H9 (cell line): ENCODE measurements around the gene DGLUCY. TPM values are rescaled to one million over a fixed set of nuclear protein-coding genes. Genes with fewer than 3 reads are reported as not detected.

Source experiments
- DNase-seq: peaks from one replicate; pipeline ENCODE4 v3.0.0-alpha.2; 2017
- H2AFZ ChIP-seq: one replicate; pipeline ENCODE4 v1.6.1; 2013; ENCODE audit warnings: mild to moderate bottlenecking, low read length, control low read depth, moderate library complexity
- H2AK5ac ChIP-seq: 2 replicates; pipeline ENCODE4 v1.6.1; 2013; ENCODE audit warnings: low read length, control low read depth, mixed read lengths; ENCODE audit not compliant: insufficient read length
- H2BK120ac ChIP-seq: one replicate; pipeline ENCODE4 v1.6.1; 2013; ENCODE audit warnings: low read depth, mild to moderate bottlenecking, low read length, control low read depth, inconsistent platforms; ENCODE audit not compliant: poor library complexity, severe bottlenecking
- H2BK12ac ChIP-seq: 2 replicates; pipeline ENCODE4 v1.6.1; 2013; ENCODE audit warnings: low read length, control low read depth, mixed read lengths, low read depth; ENCODE audit not compliant: insufficient read length
- H2BK15ac ChIP-seq: 2 replicates; pipeline ENCODE4 v1.6.1; 2013; ENCODE audit warnings: low read depth, low read length, control low read depth
- H2BK20ac ChIP-seq: one replicate; pipeline ENCODE4 v1.6.1; 2013; ENCODE audit warnings: low read depth, mild to moderate bottlenecking, low read length, control low read depth, inconsistent platforms; ENCODE audit not compliant: poor library complexity, severe bottlenecking
- H2BK5ac ChIP-seq: 2 replicates; pipeline ENCODE4 v1.6.1; 2013; ENCODE audit warnings: low read length, control low read depth, mixed read lengths; ENCODE audit not compliant: insufficient read length
- H3K14ac ChIP-seq: 2 replicates; pipeline ENCODE4 v1.6.1; 2013; ENCODE audit warnings: low read length, control low read depth; ENCODE audit not compliant: insufficient read depth
- H3K18ac ChIP-seq: 2 replicates; pipeline ENCODE4 v1.6.1; 2013; ENCODE audit warnings: low read depth, mild to moderate bottlenecking, mixed read lengths, low read length, control low read depth; ENCODE audit not compliant: insufficient read length
- H3K23ac ChIP-seq: 2 replicates; pipeline ENCODE4 v1.6.1; 2013; ENCODE audit warnings: low read length, control low read depth, mixed read lengths, low read depth; ENCODE audit not compliant: insufficient read length
- H3K23me2 ChIP-seq: 2 replicates; pipeline ENCODE4 v1.6.1; 2013; ENCODE audit warnings: low read depth, mild to moderate bottlenecking, mixed read lengths, low read length, control low read depth; ENCODE audit not compliant: insufficient read length, poor library complexity, severe bottlenecking
- H3K27ac ChIP-seq: 2 replicates; pipeline ENCODE4 v1.5.1; 2013; ENCODE audit warnings: low read length, control low read depth, mixed read lengths, low read depth; ENCODE audit not compliant: insufficient read length
- H3K27me3 ChIP-seq: 2 replicates; pipeline ENCODE4 v1.6.1; 2013; ENCODE audit warnings: low read length, control low read depth, inconsistent platforms; ENCODE audit not compliant: insufficient read depth
- H3K4ac ChIP-seq: 2 replicates; pipeline ENCODE4 v1.6.1; 2013; ENCODE audit warnings: low read depth, mild to moderate bottlenecking, control low read depth, inconsistent platforms, low read length, moderate library complexity
- H3K4me1 ChIP-seq: 2 replicates; pipeline ENCODE4 v1.6.1; 2013; ENCODE audit warnings: low read length, control low read depth, inconsistent platforms; ENCODE audit not compliant: insufficient read depth
- H3K4me2 ChIP-seq: 2 replicates; pipeline ENCODE4 v1.6.1; 2013; ENCODE audit warnings: low read length, control low read depth, mixed read lengths; ENCODE audit not compliant: insufficient read length, insufficient read depth
- H3K56ac ChIP-seq: 2 replicates; pipeline ENCODE4 v1.6.1; 2013; ENCODE audit warnings: low read depth, mild to moderate bottlenecking, mixed read lengths, low read length, control low read depth; ENCODE audit not compliant: insufficient read length
- H3K79me1 ChIP-seq: 2 replicates; pipeline ENCODE4 v1.6.1; 2013; ENCODE audit warnings: low read depth, mild to moderate bottlenecking, moderate library complexity, low read length, control low read depth, inconsistent platforms; ENCODE audit not compliant: insufficient read depth, poor library complexity, severe bottlenecking
- H3K79me2 ChIP-seq: 2 replicates; pipeline ENCODE4 v1.6.1; 2013; ENCODE audit warnings: low read length, control low read depth, inconsistent platforms; ENCODE audit not compliant: insufficient read depth
- H3K9ac ChIP-seq: 2 replicates; pipeline ENCODE4 v1.6.1; 2013; ENCODE audit warnings: low read length, control low read depth, mixed read lengths; ENCODE audit not compliant: insufficient read length; ENCODE audit errors: extremely low read depth
- H3K9me3 ChIP-seq: one replicate; pipeline ENCODE4 v1.6.1; 2013; ENCODE audit warnings: low read depth, low read length, inconsistent platforms; ENCODE audit not compliant: control insufficient read depth
- H3T11ph ChIP-seq: one replicate; pipeline ENCODE4 v1.6.1; 2013; ENCODE audit warnings: mild to moderate bottlenecking, low read length, control low read depth, inconsistent platforms
- H4K20me1 ChIP-seq: one replicate; pipeline ENCODE4 v1.6.1; 2013; ENCODE audit not compliant: control insufficient read depth, insufficient read length, insufficient read depth
- H4K5ac ChIP-seq: 2 replicates; pipeline ENCODE4 v1.6.1; 2013; ENCODE audit warnings: low read depth, mild to moderate bottlenecking, mixed read lengths, low read length, control low read depth; ENCODE audit not compliant: insufficient read length
- H4K8ac ChIP-seq: replicated peaks from 2 replicates; pipeline ENCODE4 v1.6.1; 2013; ENCODE audit warnings: low read length, control low read depth, mixed read lengths, low read depth; ENCODE audit not compliant: insufficient read length
- H4K91ac ChIP-seq: 2 replicates; pipeline ENCODE4 v1.6.1; 2013; ENCODE audit warnings: low read depth, mild to moderate bottlenecking, moderate library complexity, mixed read lengths, low read length, control low read depth; ENCODE audit not compliant: insufficient read length
- H3K27ac Mint-ChIP-seq, 3 experiments: 2 replicates in 2 of 3; 3 replicates in 1 of 3; pipeline ENCODE4 v1.8.0; 2020 to 2021; ENCODE audit warnings: mixed read lengths in 3 of 3, mild to moderate bottlenecking in 1 of 3, moderate library complexity in 1 of 3
- H3K27me3 Mint-ChIP-seq: 2 replicates; pipeline ENCODE4 v1.8.0; 2021; ENCODE audit warnings: low read depth, mild to moderate bottlenecking, moderate library complexity, mixed read lengths
- H3K36me3 Mint-ChIP-seq, 3 experiments: 2 replicates in 2 of 3; 3 replicates in 1 of 3; pipeline ENCODE4 v1.8.0; 2020 to 2021; ENCODE audit warnings: low read depth in 3 of 3, mixed read lengths in 3 of 3; ENCODE audit not compliant: insufficient read depth in 1 of 3
- H3K4me1 Mint-ChIP-seq, 2 experiments: 2 replicates each; pipeline ENCODE4 v1.8.0; 2020; ENCODE audit warnings: mixed read lengths in 2 of 2
- H3K4me3 Mint-ChIP-seq, 2 experiments: 2 replicates in 1 of 2; 3 replicates in 1 of 2; pipeline ENCODE4 v1.8.0; 2020 to 2021; ENCODE audit warnings: mild to moderate bottlenecking in 2 of 2, mixed read lengths in 2 of 2, moderate library complexity in 1 of 2
- H3K9me3 Mint-ChIP-seq, 2 experiments: 2 replicates in 1 of 2; 3 replicates in 1 of 2; pipeline ENCODE4 v1.8.0; 2020; ENCODE audit warnings: mild to moderate bottlenecking in 2 of 2, mixed read lengths in 2 of 2, moderate library complexity in 1 of 2
- WGBS: extraction: QIAGEN DNeasy Blood & Tissue Kit; methylation state at CpG from one replicate; pipeline ENCODE4 v1.1.7; 2013; ENCODE audit warnings: missing lambda C conversion rate, low lambda C conversion rate, mixed read lengths; ENCODE audit not compliant: insufficient read length; ENCODE audit errors: extremely low coverage; 5-methylcytosine and 5-hydroxymethylcytosine counted together
- total RNA-seq: library from RNA; stranded (reverse); gene quantifications from 2 replicates; pipeline ENCODE4 v1.2.1, GENCODE V29; 2021
- TF ChIP-seq, protein P1 (sequence below): fragments of 200-600 bp; sonication (generic); conservative IDR thresholded peaks from 3 replicates; pipeline ENCODE4 v1.8.0; 2021; ENCODE audit warnings: antibody characterized with exemption, mild to moderate bottlenecking

Gene DGLUCY
- total RNA-seq, 1 experiment from 2014 or later: 29.6 TPM

DNA sequence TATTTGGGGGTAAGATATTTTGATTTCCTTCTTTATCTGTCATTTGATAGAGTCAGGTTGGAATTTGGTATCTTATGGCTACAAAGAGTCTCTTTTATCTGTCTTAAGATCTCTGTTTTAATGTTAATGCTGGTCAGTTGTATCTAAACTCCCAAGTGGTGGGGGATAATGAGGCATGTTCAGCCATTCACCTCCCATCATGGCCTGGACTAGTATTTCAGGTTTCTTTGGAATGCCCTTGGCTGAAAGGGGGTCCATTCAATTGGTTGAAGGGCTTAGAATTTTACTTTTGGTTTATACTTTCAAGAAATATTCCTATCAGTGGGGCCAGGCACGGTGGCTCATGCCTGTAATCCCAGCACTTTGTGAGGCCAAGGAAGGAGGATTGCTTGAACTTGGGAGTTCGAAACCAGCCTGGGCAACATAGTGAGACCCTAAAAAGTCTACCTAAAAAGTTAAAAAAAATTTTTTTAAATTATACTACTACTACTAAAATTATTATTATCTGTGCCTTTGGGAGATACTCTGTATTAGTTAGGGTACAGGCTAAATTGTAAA, 4.7 kb downstream of the DGLUCY start:
- peaks cover 6 to 10% of the 10 kb centered on the region in 2 experiments for H3K9me3 Mint-ChIP-seq

More for the DNA sequence above, 4.7 kb downstream of the DGLUCY start:
- Histone ChIP-seq H3K27me3 (no peaks in the 10 kb centered on the region), H3K79me1 (no peaks in the 10 kb centered on the region), H3K14ac (no peak overlapping the region), H3K18ac (no peak overlapping the region), H2AK5ac (no peak overlapping the region), H4K20me1 (no peaks in the 10 kb centered on the region), H2AFZ (no peak overlapping the region), H3K9ac (no peak overlapping the region), H2BK15ac (no peak overlapping the region), H4K8ac (no peak overlapping the region), H3K27ac (no peak overlapping the region), H3K23ac (no peak overlapping the region), H3K23me2 (peaks cover 9% of the 10 kb centered on the region), H2BK5ac (no peak overlapping the region), H2BK12ac (no peak overlapping the region), H2BK20ac (no peak overlapping the region), H3K79me2 (no peaks in the 10 kb centered on the region), H3K4me2 (no peak overlapping the region), H3K56ac (no peak overlapping the region), H3K4me1 (peaks cover 11% of the 10 kb centered on the region), H3K4ac (no peak overlapping the region), H3K9me3 (no peaks in the 10 kb centered on the region), H3T11ph (no peak overlapping the region), H4K91ac (no peak overlapping the region), H4K5ac (no peak overlapping the region), H2BK120ac (no peak overlapping the region)
- no peaks in the 10 kb centered on the region for H3K27me3 Mint-ChIP-seq
- peak overlapping the region in 2 of 3 experiments; percentile 46 to 51; a peak in 2 of 7 replicates for H3K27ac Mint-ChIP-seq
- DNase-seq: no peak
- TF ChIP-seq, protein P1, sequence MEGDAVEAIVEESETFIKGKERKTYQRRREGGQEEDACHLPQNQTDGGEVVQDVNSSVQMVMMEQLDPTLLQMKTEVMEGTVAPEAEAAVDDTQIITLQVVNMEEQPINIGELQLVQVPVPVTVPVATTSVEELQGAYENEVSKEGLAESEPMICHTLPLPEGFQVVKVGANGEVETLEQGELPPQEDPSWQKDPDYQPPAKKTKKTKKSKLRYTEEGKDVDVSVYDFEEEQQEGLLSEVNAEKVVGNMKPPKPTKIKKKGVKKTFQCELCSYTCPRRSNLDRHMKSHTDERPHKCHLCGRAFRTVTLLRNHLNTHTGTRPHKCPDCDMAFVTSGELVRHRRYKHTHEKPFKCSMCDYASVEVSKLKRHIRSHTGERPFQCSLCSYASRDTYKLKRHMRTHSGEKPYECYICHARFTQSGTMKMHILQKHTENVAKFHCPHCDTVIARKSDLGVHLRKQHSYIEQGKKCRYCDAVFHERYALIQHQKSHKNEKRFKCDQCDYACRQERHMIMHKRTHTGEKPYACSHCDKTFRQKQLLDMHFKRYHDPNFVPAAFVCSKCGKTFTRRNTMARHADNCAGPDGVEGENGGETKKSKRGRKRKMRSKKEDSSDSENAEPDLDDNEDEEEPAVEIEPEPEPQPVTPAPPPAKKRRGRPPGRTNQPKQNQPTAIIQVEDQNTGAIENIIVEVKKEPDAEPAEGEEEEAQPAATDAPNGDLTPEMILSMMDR: no peak
- no peak overlapping the region for H3K4me3 Mint-ChIP-seq
- H3K4me1 Mint-ChIP-seq: peaks cover 56 to 66% of the 10 kb centered on the region in 2 experiments
- peaks cover 20 to 37% (median 26%) of the 10 kb centered on the region in 3 experiments for H3K36me3 Mint-ChIP-seq
- WGBS: no CpG with 5 or more reads among the region's 2 CpGs
